ENCODE data around the gene DNAH1.
A peak's percentile ranks its signal among the peaks of the same experiment; 100 is the strongest.

The DNAH1 gene

GRCh38 chr3:52356126-52356525 is 40.0 kb downstream of the DNAH1 start:
- no peak for DNase-seq

GRCh38 chr3:52357151-52358080 is 41.3 kb downstream of the DNAH1 start:
- DNase-seq: no peak

GRCh38 chr3:52358362-52358940 is 42.3 kb downstream of the DNAH1 start:
- DNase-seq: no peak

GRCh38 chr3:52359116-52359855 is 43.2 kb downstream of the DNAH1 start:
- DNase-seq: no peak

- DNase-seq: no peak
Measured at GRCh38 chr3:52361011-52361410, 44.9 kb downstream of the DNAH1 start.

- DNase-seq: no peak
Measured at GRCh38 chr3:52361454-52361853, 45.3 kb downstream of the DNAH1 start.

- no peak for DNase-seq
Measured at GRCh38 chr3:52361898-52362297, 45.8 kb downstream of the DNAH1 start.

GRCh38 chr3:52364322-52365035 is 48.4 kb downstream of the DNAH1 start:
- DNase-seq: no peak

GRCh38 chr3:52366527-52366926 is 50.4 kb downstream of the DNAH1 start:
- peak in 51 of 56 donors; percentile 9 to 91 (median 62) for DNase-seq

- peak in 44 of 56 donors; percentile 1 to 77 (median 42) for DNase-seq
Measured at GRCh38 chr3:52367891-52368880, 52.1 kb downstream of the DNAH1 start.

- DNase-seq: no peak
Measured at GRCh38 chr3:52370531-52370930, 54.4 kb downstream of the DNAH1 start.

- peak in 6 of 56 donors; percentile 3 to 40 (median 15) for DNase-seq
Measured at GRCh38 chr3:52372822-52373504, 56.8 kb downstream of the DNAH1 start.

GRCh38 chr3:52373676-52374075 is 57.6 kb downstream of the DNAH1 start:
- no peak for DNase-seq

- no peak for DNase-seq
Measured at GRCh38 chr3:52374173-52374572, 58.1 kb downstream of the DNAH1 start.

GRCh38 chr3:52379610-52380009 is 63.5 kb downstream of the DNAH1 start:
- peak in 12 of 56 donors; percentile 8 to 57 (median 22) for DNase-seq

- DNase-seq: no peak
Measured at GRCh38 chr3:52380023-52380422, 63.9 kb downstream of the DNAH1 start.

- DNase-seq: no peak
Measured at GRCh38 chr3:52381623-52382022, 65.5 kb downstream of the DNAH1 start.

GRCh38 chr3:52383446-52383845 is 67.3 kb downstream of the DNAH1 start:
- DNase-seq: no peak

GRCh38 chr3:52384019-52384761 is 68.1 kb downstream of the DNAH1 start:
- DNase-seq: no peak

Measured in nucleus accumbens (tissue), 56 donors.